ENCODE measurements around the gene TIPARP.
"Not testable (repeated sequence)": the region's sequence is repeated elsewhere in the genome, so short reads cannot be mapped to it uniquely, and the experiment has no call there.

The TIPARP gene

GRCh38 chr3:156694536-156694935 lies 20.1 kb downstream of the TIPARP start:
- in situ Hi-C loops (cut with MboI; ENCODE audit: low pct_unique_long_range_greater_than_20kb, low sequenced_read_pairs) = no loop called here
- DNase-seq = no peak

- in situ Hi-C loops (cut with MboI; ENCODE audit: low pct_unique_long_range_greater_than_20kb, low sequenced_read_pairs) = no loop called here
- no peak for DNase-seq
Measured at GRCh38 chr3:156702367-156702766, 28.0 kb downstream of the TIPARP start.

- in situ Hi-C loops (cut with MboI; ENCODE audit: low pct_unique_long_range_greater_than_20kb, low sequenced_read_pairs) = no loop called here
- DNase-seq = no peak
Measured at GRCh38 chr3:156704370-156705036, 30.1 kb downstream of the TIPARP start.

GRCh38 chr3:156705761-156706616 lies 31.6 kb downstream of the TIPARP start:
- in situ Hi-C loops (cut with MboI; ENCODE audit: low pct_unique_long_range_greater_than_20kb, low sequenced_read_pairs) = no loop called here
- peak; percentile 68 for DNase-seq

- DNase-seq = no peak
- in situ Hi-C loops (cut with MboI; ENCODE audit: low pct_unique_long_range_greater_than_20kb, low sequenced_read_pairs) = no loop called here
Measured at GRCh38 chr3:156707588-156707987, 33.2 kb downstream of the TIPARP start.

GRCh38 chr3:156710429-156710828 lies 36.0 kb downstream of the TIPARP start:
- in situ Hi-C loops (cut with MboI; ENCODE audit: low pct_unique_long_range_greater_than_20kb, low sequenced_read_pairs) = no loop called here
- DNase-seq = no peak

- no peak for DNase-seq
- in situ Hi-C loops (cut with MboI; ENCODE audit: low pct_unique_long_range_greater_than_20kb, low sequenced_read_pairs) = no loop called here
Measured at GRCh38 chr3:156711113-156711512, 36.7 kb downstream of the TIPARP start.

- DNase-seq; in situ Hi-C loops (cut with MboI; ENCODE audit: low pct_unique_long_range_greater_than_20kb, low sequenced_read_pairs): not testable (repeated sequence)
Measured at GRCh38 chr3:156711944-156712343, 37.6 kb downstream of the TIPARP start.

- in situ Hi-C loops (cut with MboI; ENCODE audit: low pct_unique_long_range_greater_than_20kb, low sequenced_read_pairs) = no loop called here
Measured at GRCh38 chr3:156716105-156716862, 41.9 kb downstream of the TIPARP start.

GRCh38 chr3:156718622-156719306 lies 44.4 kb downstream of the TIPARP start:
- in situ Hi-C loops (cut with MboI; ENCODE audit: low pct_unique_long_range_greater_than_20kb, low sequenced_read_pairs) = no loop called here
- DNase-seq = no peak

More at GRCh38 chr3:156716105-156716862, 41.9 kb downstream of the TIPARP start:
- DNase-seq = no peak

GRCh38 chr3:156720826-156721225 lies 46.4 kb downstream of the TIPARP start:
- in situ Hi-C loops (cut with MboI; ENCODE audit: low pct_unique_long_range_greater_than_20kb, low sequenced_read_pairs) = no loop called here
- DNase-seq = no peak

GRCh38 chr3:156721687-156722618 lies 47.6 kb downstream of the TIPARP start:
- in situ Hi-C loops (cut with MboI; ENCODE audit: low pct_unique_long_range_greater_than_20kb, low sequenced_read_pairs) = no loop called here
- DNase-seq = no peak

- DNase-seq = no peak
Measured at GRCh38 chr3:156723182-156723619, 48.8 kb downstream of the TIPARP start.

GRCh38 chr3:156725682-156726081 lies 51.3 kb downstream of the TIPARP start:
- in situ Hi-C loops (cut with MboI; ENCODE audit: low pct_unique_long_range_greater_than_20kb, low sequenced_read_pairs) = no loop called here
- peak; percentile 36 for DNase-seq

More at GRCh38 chr3:156723182-156723619, 48.8 kb downstream of the TIPARP start:
- in situ Hi-C loops (cut with MboI; ENCODE audit: low pct_unique_long_range_greater_than_20kb, low sequenced_read_pairs) = no loop called here

GRCh38 chr3:156726456-156726855 lies 52.1 kb downstream of the TIPARP start:
- in situ Hi-C loops (cut with MboI; ENCODE audit: low pct_unique_long_range_greater_than_20kb, low sequenced_read_pairs) = no loop called here
- DNase-seq = no peak

GRCh38 chr3:156727519-156728205 lies 53.3 kb downstream of the TIPARP start:
- in situ Hi-C loops (cut with MboI; ENCODE audit: low pct_unique_long_range_greater_than_20kb, low sequenced_read_pairs) = no loop called here
- no peak for DNase-seq

- no peak for DNase-seq
Measured at GRCh38 chr3:156728267-156728985, 54.0 kb downstream of the TIPARP start.

More at GRCh38 chr3:156728267-156728985, 54.0 kb downstream of the TIPARP start:
- in situ Hi-C loops (cut with MboI; ENCODE audit: low pct_unique_long_range_greater_than_20kb, low sequenced_read_pairs) = no loop called here
